ENCODE measurements around the gene KMT2B.

Gene KMT2B

GRCh38 chr19:35703343-35703742 lies 14.5 kb upstream of the KMT2B start:
- Histone ChIP-seq H3K36me3 (ENCODE audit: insufficient read depth, low read length) (no peaks in the 10 kb centered on the region), H3K4me3 (ENCODE audit: low read depth, low read length, poor library complexity, severe bottlenecking) (no peak overlapping the region), H3K79me2 (ENCODE audit: insufficient read depth, low read length) (no peaks in the 10 kb centered on the region), H3K9ac (ENCODE audit: low read length) (no peak overlapping the region), H3K4me1 (ENCODE audit: insufficient read depth, low read length, severe bottlenecking) (peaks cover 8% of the 10 kb centered on the region), H3K4me2 (ENCODE audit: low read length) (no peak overlapping the region), H3K27me3 (ENCODE audit: insufficient read depth, low read length) (no peaks in the 10 kb centered on the region), H4K20me1 (ENCODE audit: insufficient read depth, low read length) (no peaks in the 10 kb centered on the region), H3K9me2 (ENCODE audit: low read depth, low read length) (no peaks in the 10 kb centered on the region), H3K27ac (ENCODE audit: low read depth, low read length, poor library complexity, severe bottlenecking) (no peak overlapping the region), H2AFZ (ENCODE audit: low read length) (no peak overlapping the region), H3K9me3 (ENCODE audit: low read length) (no peaks in the 10 kb centered on the region), H3F3A (ENCODE audit: insufficient read depth, low read length) (no peaks in the 10 kb centered on the region)
- TF ChIP-seq, protein P1, sequence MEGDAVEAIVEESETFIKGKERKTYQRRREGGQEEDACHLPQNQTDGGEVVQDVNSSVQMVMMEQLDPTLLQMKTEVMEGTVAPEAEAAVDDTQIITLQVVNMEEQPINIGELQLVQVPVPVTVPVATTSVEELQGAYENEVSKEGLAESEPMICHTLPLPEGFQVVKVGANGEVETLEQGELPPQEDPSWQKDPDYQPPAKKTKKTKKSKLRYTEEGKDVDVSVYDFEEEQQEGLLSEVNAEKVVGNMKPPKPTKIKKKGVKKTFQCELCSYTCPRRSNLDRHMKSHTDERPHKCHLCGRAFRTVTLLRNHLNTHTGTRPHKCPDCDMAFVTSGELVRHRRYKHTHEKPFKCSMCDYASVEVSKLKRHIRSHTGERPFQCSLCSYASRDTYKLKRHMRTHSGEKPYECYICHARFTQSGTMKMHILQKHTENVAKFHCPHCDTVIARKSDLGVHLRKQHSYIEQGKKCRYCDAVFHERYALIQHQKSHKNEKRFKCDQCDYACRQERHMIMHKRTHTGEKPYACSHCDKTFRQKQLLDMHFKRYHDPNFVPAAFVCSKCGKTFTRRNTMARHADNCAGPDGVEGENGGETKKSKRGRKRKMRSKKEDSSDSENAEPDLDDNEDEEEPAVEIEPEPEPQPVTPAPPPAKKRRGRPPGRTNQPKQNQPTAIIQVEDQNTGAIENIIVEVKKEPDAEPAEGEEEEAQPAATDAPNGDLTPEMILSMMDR (IDR thresholded peaks at IDR 0.05; ENCODE audit: low read length): no peak
- no peak for TF ChIP-seq EZH2 (IDR thresholded peaks at IDR 0.05; ENCODE audit: borderline replicate concordance, low read length)

- TF ChIP-seq, protein P1 (IDR thresholded peaks at IDR 0.05; ENCODE audit: low read length): no peak
- TF ChIP-seq EZH2 (IDR thresholded peaks at IDR 0.05; ENCODE audit: borderline replicate concordance, low read length): no peak
- no peaks in the 10 kb centered on the region for H3K27me3 ChIP-seq (ENCODE audit: insufficient read depth, low read length)
- H3K9me3 ChIP-seq (ENCODE audit: low read length): no peaks in the 10 kb centered on the region
- no peaks in the 10 kb centered on the region for H4K20me1 ChIP-seq (ENCODE audit: insufficient read depth, low read length)
- H2AFZ ChIP-seq (ENCODE audit: low read length): no peak within 1 kb of the TSS
- H3K4me3 ChIP-seq (ENCODE audit: low read depth, low read length, poor library complexity, severe bottlenecking): no peak within 1 kb of the TSS
- H3K27ac ChIP-seq (ENCODE audit: low read depth, low read length, poor library complexity, severe bottlenecking): no peak within 1 kb of the TSS
- no peaks in the 10 kb centered on the region for H3F3A ChIP-seq (ENCODE audit: insufficient read depth, low read length)
- H3K4me1 ChIP-seq (ENCODE audit: insufficient read depth, low read length, severe bottlenecking): peaks cover 8% of the 10 kb centered on the region
- H3K79me2 ChIP-seq (ENCODE audit: insufficient read depth, low read length): no peaks in the 10 kb centered on the region
- no peak within 1 kb of the TSS for H3K4me2 ChIP-seq (ENCODE audit: low read length)
- H3K36me3 ChIP-seq (ENCODE audit: insufficient read depth, low read length): no peaks in the 10 kb centered on the region
- H3K9me2 ChIP-seq (ENCODE audit: low read depth, low read length): no peaks in the 10 kb centered on the region
- H3K9ac ChIP-seq (ENCODE audit: low read length): no peak within 1 kb of the TSS
Observed at GRCh38 chr19:35704218-35704617, 13.6 kb upstream of the KMT2B start, which contains the start of gene ZBTB32. Gene ZBTB32, plus strand, starts transcription at chr19:35704558. Its CDS starts 10,069 bp downstream, at chr19:35714627.

GRCh38 chr19:35708391-35708790 lies 9.4 kb upstream of the KMT2B start:
- Histone ChIP-seq H3K9ac (ENCODE audit: low read length) (no peak overlapping the region), H3F3A (ENCODE audit: insufficient read depth, low read length) (no peaks in the 10 kb centered on the region), H3K4me2 (ENCODE audit: low read length) (no peak overlapping the region), H3K36me3 (ENCODE audit: insufficient read depth, low read length) (no peaks in the 10 kb centered on the region), H3K4me1 (ENCODE audit: insufficient read depth, low read length, severe bottlenecking) (peaks cover 11% of the 10 kb centered on the region), H4K20me1 (ENCODE audit: insufficient read depth, low read length) (no peaks in the 10 kb centered on the region), H3K9me2 (ENCODE audit: low read depth, low read length) (no peaks in the 10 kb centered on the region), H3K9me3 (ENCODE audit: low read length) (no peaks in the 10 kb centered on the region), H3K4me3 (ENCODE audit: low read depth, low read length, poor library complexity, severe bottlenecking) (no peak overlapping the region), H3K27ac (ENCODE audit: low read depth, low read length, poor library complexity, severe bottlenecking) (no peak overlapping the region), H3K27me3 (ENCODE audit: insufficient read depth, low read length) (peaks cover 3% of the 10 kb centered on the region; the same call in 1 of the 2 replicates), H3K79me2 (ENCODE audit: insufficient read depth, low read length) (no peaks in the 10 kb centered on the region), H2AFZ (ENCODE audit: low read length) (no peak overlapping the region)
- no peak for TF ChIP-seq EZH2 (IDR thresholded peaks at IDR 0.05; ENCODE audit: borderline replicate concordance, low read length)
- TF ChIP-seq, protein P1 (IDR thresholded peaks at IDR 0.05; ENCODE audit: low read length): no peak

Data from OCI-LY1 (cell line).